GM18909 (cell line): ENCODE results near the gene B3GNT5.

Experiments used
- ATAC-seq: cut with Tn5 transposase; IDR thresholded peaks from one replicate; pipeline ENCODE4 v1.9.1; 2021; ENCODE audit warnings: mild to moderate bottlenecking; ENCODE audit not compliant: unreplicated experiment, poor library complexity

Gene B3GNT5

GRCh38 chr3:183285828-183286457 is 32.9 kb downstream of the B3GNT5 start:
- peak; percentile 99 for ATAC-seq

GRCh38 chr3:183287301-183287971 is 34.4 kb downstream of the B3GNT5 start:
- no peak for ATAC-seq

- ATAC-seq, result no peak
These were observed 35.1 kb downstream of the B3GNT5 start for GRCh38 chr3:183288117-183288516.

DNA sequence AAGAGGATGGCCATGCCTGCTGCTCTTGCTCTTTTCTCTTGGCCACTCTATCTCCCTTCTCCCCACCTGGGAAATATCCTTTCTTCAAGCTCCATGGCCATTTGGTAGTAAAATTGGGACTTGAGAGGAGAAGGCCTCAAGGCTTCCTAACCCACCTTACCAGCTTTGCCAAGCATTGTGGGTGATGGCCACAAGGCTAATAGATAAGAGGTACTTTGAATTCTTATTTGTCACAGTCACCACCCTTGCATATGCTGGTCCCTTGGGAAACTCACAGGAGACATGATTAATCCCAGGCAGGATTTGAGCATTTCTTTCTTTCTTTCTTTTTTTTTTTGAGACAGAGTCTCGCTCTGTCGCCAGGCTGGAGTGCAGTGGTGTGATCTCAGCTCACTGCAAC is 37.2 kb downstream of the B3GNT5 start:
- no peak for ATAC-seq

- no peak for ATAC-seq
These were observed 38.5 kb downstream of the B3GNT5 start for GRCh38 chr3:183291497-183292031.

DNA sequence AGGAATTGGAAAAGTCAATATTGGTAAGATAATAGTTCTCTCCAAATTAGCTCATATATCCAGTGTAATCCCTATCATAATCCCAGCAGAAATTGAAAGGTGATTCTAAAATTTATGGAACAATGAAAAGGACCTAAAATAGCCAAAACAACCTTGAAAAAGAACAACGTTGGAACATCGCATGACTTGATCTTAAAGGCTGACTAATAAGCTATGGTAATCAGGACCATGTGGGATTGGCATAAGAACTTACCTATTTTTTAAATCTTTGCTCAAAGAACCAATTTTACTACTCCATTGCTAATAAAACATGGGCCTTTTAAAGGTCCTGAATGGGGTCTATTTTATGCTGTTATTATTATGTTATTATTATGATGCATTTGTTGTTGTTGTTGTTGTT is 40.9 kb downstream of the B3GNT5 start:
- no peak for ATAC-seq

- no peak for ATAC-seq
These were observed 42.2 kb downstream of the B3GNT5 start for GRCh38 chr3:183295211-183295610.

DNA sequence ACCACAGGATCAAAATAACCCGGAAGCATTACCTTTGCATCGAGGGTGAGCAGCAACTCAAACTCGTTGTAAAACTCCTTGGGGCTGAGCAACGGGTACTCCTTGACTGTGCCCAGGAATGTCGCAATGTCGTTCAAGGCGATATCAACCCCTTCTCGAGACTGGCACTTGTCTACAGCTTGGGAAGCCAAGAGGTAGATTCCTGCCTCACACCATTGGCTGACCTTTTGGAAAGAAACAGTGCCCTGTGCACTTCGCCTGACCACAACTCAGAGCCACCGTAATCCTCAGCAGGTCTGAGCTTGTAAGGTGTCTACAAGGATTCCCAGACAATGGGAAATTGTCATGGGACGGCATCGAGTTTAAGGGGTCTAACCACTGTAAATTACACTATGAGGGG is 43.9 kb downstream of the B3GNT5 start:
- ATAC-seq, result no peak

- no peak for ATAC-seq
These were observed 45.7 kb downstream of the B3GNT5 start for GRCh38 chr3:183298701-183299153.

DNA sequence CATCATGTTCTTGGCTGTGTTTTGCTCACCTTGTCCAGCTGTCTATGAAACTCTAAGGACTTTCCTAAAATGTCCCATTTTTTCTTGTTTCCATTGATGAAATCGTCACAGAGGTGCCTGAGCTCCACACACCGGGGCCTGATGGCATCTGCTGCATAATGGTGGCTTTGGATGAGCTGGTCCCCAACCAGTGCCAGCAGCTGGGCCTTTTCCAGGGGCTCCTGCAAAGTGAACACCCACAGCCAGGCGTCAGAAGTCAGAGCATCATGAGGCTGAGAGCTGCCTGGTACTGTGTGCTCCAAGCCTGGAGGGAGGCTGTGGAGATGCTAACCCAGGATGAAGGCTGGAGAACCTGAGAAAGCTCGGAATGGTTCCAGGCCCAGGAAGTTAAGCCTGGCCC is 46.9 kb downstream of the B3GNT5 start:
- ATAC-seq, result no peak

DNA sequence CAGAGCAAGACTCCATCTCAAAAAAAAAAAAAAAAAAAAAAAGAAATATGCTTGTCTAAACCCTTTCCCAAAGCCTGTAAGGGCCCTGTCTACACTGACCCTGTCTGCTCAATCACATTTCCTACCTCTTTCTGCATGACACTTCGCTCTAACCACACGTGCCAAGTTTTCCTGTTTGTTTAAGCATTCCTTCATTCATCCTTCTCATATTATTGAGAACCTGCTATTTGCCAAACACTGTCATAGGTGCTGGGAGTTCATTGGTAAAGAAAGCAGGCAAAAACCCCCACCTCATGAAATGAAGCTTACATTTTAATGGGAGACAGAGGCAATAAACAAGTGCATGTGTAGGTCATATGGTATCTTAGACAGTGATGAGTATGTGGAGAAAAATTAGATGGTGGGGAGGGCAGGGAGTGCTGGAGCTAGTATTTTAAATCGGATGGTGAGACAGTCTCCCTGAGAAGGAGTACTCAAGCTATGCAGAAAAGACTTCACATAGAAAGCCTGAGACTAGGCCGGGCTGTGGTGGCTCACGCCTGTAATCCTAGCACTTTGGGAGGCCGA is 48.0 kb downstream of the B3GNT5 start:
- ATAC-seq, result no peak

GRCh38 chr3:183301937-183302580 is 49.0 kb downstream of the B3GNT5 start:
- no peak for ATAC-seq

- ATAC-seq, result no peak
These were observed 50.6 kb downstream of the B3GNT5 start for GRCh38 chr3:183303690-183304089.

DNA sequence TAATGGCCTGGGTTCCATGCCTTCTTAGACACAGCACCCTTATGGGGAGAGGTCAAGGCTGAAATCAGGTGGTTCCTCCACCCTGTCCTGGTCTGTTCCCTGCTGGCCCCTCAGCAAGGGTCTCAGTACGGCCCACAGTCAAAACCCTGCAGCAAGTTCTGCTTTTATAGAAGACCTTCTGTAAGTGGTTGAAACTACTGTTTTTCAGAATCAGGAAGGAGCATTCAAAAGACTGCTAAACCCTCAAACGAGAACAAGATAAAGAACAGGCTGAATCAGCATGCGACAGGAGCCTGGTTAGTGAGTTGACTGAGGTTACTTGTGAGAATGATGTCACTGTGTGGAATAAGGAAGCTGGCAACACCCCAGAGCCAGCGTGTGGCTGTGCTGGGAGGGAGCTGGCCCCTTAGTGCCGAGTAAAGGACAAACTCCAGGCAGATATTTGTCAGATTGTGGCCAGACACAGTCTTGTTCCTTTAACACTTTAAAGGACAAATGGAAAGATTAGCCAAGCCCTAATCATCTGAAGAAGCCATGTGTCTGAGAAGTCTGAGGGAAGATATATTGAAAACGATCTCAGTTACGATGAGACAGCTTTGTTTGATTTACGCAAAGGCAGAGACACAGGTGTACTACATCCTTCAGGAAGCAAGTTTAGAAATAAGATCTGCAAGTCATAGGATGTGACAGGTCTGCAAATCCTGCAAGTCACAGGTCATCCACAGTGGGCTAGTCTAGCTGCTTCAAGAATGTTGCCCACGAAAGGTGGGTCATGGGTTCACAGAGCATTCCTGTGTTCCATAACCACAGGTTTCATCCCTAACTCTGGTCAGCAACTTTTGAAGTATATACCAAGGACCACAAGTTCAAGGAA is 54.0 kb downstream of the B3GNT5 start:
- peak; percentile 58 for ATAC-seq

DNA sequence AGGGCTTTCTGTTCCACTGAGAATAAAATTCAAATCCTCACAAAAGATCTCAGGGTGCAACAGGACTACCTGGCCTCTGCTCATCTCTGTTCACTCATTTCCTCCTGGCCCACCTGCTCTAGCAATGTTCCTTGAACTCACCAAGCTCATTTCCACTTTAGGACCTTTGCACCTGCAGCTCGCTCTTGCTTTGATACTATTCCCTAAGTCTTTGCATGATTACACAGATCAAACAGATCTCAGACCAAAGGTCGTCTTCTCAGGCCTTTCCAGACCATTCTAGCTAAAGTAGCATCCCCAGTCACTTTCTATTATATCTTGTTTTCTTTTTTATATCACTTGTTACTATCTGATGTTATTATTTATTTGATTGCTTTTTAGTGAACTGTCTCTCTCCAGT is 54.7 kb downstream of the B3GNT5 start:
- no peak for ATAC-seq

DNA sequence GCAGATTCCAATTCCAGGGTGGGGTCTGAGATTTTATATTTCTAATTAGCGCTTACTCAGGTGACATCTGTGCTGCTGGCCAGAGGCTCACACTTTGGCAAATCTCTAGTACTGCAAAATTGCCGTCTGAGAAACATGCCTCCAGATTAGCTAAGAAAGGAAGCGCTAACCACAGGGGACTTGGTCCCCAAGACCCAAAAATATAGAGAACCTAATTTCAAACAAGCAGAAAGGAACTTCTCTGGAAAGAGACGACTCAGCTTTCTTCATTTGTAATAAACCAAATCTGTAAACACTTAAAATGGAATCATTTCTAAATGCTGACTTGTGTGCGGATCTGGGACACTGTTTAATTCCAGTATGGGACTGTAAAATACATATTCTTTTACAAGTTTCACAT is 55.7 kb downstream of the B3GNT5 start:
- ATAC-seq, result no peak

DNA sequence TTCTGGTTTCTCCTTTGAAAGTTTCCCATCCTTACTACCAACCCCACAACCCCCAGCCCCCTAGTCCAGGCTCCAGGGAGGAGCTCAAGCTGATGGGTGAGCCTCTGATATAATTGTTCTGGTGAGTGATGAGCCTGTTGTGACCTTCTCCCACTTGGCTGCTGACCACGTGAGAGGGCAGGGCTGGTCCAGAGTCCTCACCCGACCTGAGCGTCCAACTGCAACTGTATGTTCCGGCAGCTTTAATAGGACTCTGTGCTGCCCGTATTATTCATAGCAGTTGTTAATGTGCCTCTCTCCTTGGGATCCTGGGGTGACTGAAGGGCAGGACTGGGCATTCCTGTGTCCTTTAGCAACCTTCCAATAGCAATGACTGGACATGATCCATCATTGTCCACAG is 56.2 kb downstream of the B3GNT5 start:
- no peak for ATAC-seq

GRCh38 chr3:183310936-183311335 is 57.9 kb downstream of the B3GNT5 start:
- no peak for ATAC-seq

- no peak for ATAC-seq
These were observed 59.4 kb downstream of the B3GNT5 start for GRCh38 chr3:183312433-183312832.

- ATAC-seq, result no peak
These were observed 60.3 kb downstream of the B3GNT5 start for GRCh38 chr3:183313351-183313750.
